ENCODE data around the gene CEP112.
"Not testable (repeated sequence)": the region's sequence is repeated elsewhere in the genome, so short reads cannot be mapped to it uniquely, and the experiment has no call there.

Gene CEP112

GRCh38 chr17:65711671-65712276, 480.2 kb downstream of the CEP112 start:
- DNase-seq, result no peak

- no peak for DNase-seq
Measured at GRCh38 chr17:65707780-65708179, 484.2 kb downstream of the CEP112 start.

GRCh38 chr17:65704731-65705130, 487.2 kb downstream of the CEP112 start:
- no peak for DNase-seq

GRCh38 chr17:65703891-65704290, 488.0 kb downstream of the CEP112 start:
- DNase-seq, result no peak

GRCh38 chr17:65699459-65699858, 492.5 kb downstream of the CEP112 start:
- DNase-seq, result no peak

- DNase-seq, result no peak
Measured at GRCh38 chr17:65698381-65699061, 493.4 kb downstream of the CEP112 start.

- DNase-seq, result no peak
Measured at GRCh38 chr17:65697661-65698060, 494.3 kb downstream of the CEP112 start.

- no peak for DNase-seq
Measured at GRCh38 chr17:65696739-65697394, 495.1 kb downstream of the CEP112 start.

- DNase-seq, result no peak
Measured at GRCh38 chr17:65694601-65695000, 497.3 kb downstream of the CEP112 start.

- DNase-seq, result no peak
Measured at GRCh38 chr17:65690626-65691310, 501.2 kb downstream of the CEP112 start.

- no peak for DNase-seq
Measured at GRCh38 chr17:65688307-65688706, 503.6 kb downstream of the CEP112 start.

GRCh38 chr17:65685110-65685509, 506.8 kb downstream of the CEP112 start:
- no peak for DNase-seq

GRCh38 chr17:65684631-65685030, 507.3 kb downstream of the CEP112 start:
- DNase-seq, result no peak

- DNase-seq, result no peak
Measured at GRCh38 chr17:65683428-65683827, 508.5 kb downstream of the CEP112 start.

- DNase-seq, result not testable (repeated sequence)
Measured at GRCh38 chr17:65681763-65682162, 510.2 kb downstream of the CEP112 start.

- no peak for DNase-seq
Measured at GRCh38 chr17:65679165-65679845, 512.6 kb downstream of the CEP112 start.

- DNase-seq, result peak; percentile 45
Measured at GRCh38 chr17:65678546-65678945, 513.4 kb downstream of the CEP112 start.

- no peak for DNase-seq
Measured at GRCh38 chr17:65677932-65678331, 514.0 kb downstream of the CEP112 start.

GRCh38 chr17:65674246-65675045, 517.5 kb downstream of the CEP112 start:
- no peak for DNase-seq

GRCh38 chr17:65670667-65671371, 521.1 kb downstream of the CEP112 start:
- no peak for DNase-seq

GRCh38 chr17:65668211-65668610, 523.7 kb downstream of the CEP112 start:
- no peak for DNase-seq

Measured in right forelimb (tissue), 1 donor.